Amygdala (tissue), 56 donors: ENCODE measurements around the gene SANBR.
"Not testable (repeated sequence)": the region's sequence is repeated elsewhere in the genome, so short reads cannot be mapped to it uniquely, and the experiment has no call there.

Experiments used
- DNase-seq, 56 donors: peaks; one replicate each; lab custom pipeline; 2025; lab: John Stamatoyannopoulos, UW

SANBR gene

DNA sequence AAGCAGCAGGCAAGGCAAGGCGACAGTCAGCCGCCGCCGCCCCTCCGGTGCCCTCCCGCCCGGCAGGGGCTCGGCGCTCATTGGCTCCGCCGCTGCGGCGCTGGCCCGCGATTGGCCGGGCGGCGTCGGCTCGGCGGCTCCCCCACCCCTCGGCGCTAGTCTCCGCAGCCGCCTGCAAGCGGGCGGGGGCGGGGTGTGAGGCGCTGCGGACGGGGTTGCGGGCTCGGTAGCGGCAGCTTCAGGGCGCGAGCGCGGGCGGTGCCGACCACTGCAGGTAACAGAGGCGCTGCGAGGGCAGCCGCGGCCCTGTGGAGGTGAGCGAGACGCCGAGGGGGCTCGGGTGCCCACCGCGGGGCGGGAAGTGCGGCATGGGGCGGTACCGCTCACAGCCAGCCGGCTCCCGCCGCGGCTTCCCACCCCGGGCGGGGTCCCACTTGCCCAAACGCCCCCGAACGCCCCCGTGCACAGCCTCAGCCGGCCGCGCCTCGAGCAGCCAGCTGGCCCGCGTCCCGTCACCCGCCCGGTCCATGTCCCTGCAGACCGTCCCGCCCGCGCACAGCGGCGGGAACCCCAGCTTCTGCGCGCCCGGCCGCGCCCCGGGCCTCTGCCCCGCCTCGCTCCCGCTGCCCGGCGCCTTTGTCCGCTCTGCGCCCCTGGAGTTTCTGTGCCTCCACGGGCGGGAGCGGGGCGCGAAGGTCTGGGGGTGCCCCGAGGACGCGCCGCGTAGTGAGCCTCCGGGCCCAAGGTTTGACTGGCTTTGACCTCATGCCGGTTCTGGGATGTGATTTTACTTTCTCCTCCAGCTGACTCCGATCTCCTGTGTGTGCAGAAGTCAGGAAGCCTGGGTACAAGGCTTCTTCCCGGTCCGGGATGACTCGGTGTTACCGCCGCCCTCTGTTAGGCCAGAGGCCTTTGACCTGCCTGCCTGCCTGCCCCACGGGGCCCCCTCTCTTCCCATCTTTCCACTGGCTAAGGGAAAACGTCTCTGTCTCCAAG, at the start of gene SANBR:
Gene SANBR (plus strand): TSS at position 158 of the 996 bp plus-strand sequence. CDS start 4,480 bp downstream, outside the sequence.
- DNase-seq = peak in 55 of 56 donors; percentile 11 to 92 (median 78)

DNA sequence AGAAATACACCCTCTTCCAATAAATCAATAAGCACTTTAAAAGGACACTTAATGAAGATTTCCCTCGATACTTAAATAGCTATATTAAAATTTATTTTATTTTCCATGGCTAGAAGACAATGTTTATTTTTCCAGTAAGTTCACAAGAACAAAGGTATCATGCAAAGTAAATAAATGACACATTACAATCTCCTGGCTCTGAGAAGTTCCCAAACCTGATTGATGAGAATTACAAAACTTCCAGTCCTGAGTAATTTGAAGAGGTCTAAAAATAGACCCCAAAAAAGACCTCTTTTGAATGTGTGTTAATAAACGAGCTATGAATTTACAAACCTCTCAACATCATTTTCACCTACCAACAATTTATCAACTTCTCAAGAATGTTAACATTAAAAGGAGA, 49.7 kb upstream of the SANBR start:
- DNase-seq = no peak

DNA sequence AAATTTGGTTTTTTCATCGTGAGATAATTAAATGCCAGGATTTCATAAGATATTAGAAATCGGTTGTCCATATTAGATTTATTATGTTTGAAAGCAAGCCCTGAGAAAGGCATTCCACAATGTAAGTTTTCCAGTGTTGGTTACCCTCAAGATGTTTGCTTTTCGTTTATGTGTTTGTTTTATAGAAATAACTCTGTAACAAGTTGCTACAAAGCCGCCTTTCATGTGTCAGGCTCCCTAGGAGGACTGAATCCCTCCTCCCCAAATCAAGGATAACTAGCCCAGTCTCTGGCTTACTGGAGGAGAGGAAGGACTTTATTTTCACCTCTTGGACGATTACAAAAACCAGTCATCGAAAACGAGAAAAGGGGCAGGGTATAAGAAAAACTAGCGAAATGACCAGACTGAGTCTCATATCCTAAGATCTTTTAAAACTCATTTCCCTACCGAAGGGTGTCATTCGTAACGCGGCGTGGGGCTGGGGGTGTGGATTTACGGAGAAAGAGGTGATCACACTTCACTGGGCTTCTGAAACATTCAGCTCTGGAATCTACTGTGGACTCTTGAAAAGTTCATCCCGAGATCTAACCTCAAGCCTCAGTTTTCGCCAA, 49.2 kb upstream of the SANBR start:
- no peak for DNase-seq

DNA sequence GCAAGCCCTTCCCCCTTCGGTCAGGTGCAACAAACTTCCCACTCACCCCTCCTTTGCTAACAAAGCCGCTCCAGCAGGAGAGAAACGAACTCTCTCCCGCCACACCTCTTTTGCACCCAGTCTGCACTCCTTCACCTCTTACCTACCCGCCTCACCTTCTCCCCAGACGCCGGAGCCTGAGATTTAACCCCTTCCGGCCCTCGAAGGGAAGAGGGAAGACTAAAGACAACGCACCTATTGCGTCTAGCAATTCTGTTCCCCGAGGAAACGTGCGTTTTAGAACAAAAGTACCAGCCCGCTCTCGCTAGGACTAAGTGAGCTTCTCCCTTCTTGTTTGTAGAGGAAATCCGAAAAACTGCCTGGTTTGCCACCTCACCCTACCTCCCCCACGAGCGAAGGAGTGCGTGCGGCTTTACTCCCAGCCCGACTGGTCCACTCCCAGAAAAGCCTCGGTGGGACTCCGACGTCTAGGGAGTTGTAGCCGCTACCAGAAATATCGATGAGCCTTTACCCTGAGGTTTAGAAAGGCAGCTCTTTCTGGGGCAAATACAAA, 48.6 kb upstream of the SANBR start:
- peak; percentile 43 to 94 (median 81) for DNase-seq

DNA sequence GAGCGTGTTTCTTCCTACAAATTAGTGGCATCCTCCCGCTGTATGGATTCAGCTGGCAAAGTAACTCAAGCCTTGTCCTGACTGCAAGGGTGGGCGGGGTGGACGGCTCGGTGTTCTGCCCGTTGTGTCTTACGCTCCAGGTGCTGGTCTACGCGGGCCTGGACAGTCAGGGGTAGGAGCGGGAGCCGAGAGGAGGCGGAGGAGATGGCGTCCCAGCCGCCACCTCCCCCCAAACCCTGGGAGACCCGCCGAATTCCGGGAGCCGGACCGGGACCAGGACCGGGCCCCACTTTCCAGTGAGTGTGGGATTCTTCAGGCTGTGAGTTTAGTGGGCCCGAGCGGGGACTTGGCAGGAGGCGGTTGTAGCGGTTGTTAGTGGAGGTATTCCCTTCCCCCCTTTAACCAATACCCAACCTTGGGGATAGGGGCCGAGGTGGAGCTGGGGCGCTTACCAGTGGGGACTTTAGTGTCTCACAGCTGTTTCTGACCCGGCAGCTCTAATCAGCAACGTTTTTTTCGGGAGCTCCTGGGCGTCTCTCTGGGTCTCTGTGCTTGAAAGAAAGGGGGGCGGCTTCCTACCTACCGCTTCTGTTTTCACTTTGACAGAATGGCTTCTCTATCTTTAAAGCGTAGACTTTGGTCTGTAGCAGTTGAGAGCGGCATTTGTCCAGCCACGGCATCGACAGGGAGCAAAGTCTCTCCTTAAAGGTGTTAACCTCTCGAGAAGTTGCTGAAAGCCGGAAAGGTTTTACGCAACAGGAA, 47.9 kb upstream of the SANBR start, which contains the start of the genes PEX13 and PUS10:
Gene PEX13 (plus strand): TSS at position 165 of the 762 bp plus-strand sequence. CDS start 40 bp downstream, at position 205.
Gene PUS10 (minus strand): TSS at position 700 of the 762 bp plus-strand sequence. CDS start 6,365 bp downstream, outside the sequence.
- peak; percentile 43 to 94 (median 82) for DNase-seq

DNA sequence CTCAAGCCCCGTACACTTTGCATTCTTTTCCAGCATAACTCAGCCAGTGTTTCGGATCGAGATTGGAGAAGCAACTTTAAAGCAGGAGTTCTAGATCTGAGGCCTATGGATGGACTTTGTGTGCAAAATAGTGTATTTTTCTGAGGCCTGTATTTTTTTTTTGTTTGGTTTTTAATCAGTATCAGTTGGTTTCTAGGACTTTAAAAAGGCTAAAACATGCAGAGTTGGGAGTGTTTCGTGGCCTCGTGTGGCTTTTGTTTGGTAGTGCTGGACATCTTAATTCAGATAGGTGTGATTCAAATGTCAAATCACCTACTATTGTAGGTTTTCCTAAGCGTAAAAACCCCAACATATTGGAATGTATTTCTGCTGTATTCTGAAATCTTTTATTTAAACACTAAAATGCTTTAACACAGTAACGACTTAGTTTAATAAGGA, 47.3 kb upstream of the SANBR start:
- no peak for DNase-seq

DNA sequence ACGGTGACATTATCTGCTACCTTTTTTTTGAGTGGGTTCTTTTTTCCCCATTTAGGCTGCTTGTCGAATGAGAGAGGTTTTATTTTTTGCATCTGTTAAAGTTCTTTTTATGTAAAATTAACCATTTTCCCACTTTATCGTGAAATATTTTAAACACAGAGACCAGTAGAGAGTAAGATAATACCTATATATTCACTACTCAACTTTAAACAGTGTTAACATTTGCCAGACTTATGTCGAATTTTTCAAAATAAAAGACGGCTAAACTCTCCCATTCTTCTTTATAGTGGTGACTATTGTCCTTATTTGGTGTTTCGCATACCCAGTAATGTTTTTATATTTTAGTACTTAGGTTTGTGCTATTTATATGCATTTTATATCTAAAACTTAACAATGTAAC, 46.9 kb upstream of the SANBR start:
- DNase-seq = no peak

DNA sequence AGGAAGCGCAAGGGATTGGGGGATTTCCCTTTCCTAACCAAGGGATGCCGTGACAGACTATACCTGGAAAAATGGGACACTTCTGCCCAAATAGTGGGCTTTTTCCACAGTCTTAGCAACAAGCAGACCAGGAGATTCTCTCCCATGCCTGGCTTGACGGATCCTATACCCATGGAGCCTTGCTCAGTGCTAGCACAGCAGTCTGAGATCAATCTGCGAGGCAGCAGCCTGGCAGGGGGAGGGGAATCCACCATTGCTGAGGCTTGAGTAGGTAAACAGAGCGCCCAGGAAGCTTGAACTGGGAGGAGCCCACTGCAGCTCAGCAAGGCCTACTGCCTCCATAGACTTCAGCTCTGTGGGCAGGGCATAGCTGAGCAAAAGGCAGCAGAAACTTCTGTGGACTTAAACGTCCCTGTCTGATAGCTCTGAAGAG, 44.4 kb upstream of the SANBR start:
- no peak for DNase-seq

DNA sequence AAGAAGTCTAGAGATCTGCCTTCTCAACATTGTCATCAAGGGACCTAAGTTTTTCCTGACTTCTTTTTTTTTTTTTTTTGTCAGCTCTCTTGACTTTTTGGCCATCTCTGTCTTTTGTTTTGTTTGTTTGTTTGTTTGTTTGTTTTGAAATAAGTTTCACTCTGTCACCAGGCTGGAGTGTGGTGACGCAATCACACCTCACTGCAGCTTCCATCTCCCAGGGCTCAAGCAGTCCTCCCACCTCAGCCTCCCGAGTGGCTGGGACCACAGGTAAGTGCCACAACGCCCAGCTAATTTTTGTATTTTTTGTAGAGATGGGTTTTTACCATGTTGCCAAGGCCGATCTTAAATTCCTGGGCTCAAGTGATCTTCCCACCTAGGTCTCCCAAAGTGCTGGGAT, 42.0 kb upstream of the SANBR start:
- no peak for DNase-seq

DNA sequence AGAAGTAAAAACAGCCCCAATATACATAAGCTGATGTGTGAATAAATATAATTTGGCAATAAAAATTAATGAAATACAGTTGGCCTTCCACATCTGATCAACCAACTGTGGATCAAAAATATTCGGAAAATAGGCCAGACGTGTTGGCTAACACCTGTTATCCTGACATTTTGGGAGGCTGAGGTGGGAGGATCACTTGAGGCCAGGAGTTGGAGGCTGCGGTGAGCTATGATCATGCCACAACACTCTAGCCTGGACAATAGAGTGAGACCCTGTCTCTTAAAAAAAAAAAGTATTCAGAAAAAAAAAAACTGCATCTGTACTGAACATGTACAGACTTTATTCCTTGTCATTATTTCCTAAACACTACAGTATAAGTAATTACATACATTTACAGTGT, 36.1 kb upstream of the SANBR start:
- no peak for DNase-seq

DNA sequence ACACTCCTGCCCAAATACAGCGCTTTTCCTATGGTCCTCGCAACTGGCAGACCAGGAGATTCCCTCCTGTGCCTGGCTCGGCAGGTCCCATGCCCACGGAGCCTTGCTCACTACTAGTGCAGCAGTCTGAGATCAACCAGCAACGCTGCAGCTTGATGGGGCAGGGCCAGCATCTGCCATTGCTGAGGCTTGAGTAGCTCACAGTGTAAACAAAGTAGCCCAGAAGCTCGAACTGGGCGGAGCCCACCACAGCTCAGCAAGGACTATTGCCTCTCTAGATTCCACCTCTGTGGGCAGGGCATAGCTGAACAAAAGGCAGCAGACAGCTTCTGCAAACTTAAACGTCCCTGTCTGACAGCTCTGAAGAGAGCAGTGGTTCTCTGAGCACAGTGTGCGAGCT, 31.1 kb upstream of the SANBR start:
- DNase-seq = not testable (repeated sequence)

DNA sequence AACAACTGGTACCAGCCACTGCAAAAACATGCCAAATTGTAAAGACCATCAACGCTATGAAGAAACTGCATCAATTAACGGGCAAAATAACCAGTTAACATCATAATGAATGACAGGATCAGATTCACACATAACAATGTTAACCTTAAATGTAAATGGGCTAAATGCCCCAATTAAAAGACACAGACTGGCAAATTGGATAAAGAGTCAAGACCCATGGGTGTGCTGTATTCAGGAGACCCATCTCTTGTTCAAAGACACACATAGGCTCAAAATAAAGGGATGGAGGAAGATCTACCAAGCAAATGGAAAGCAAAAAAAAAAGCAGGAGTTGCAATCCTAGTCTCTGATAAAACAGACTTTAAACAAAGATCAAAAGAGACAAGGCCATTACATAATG, 29.0 kb upstream of the SANBR start:
- not testable (repeated sequence) for DNase-seq

DNA sequence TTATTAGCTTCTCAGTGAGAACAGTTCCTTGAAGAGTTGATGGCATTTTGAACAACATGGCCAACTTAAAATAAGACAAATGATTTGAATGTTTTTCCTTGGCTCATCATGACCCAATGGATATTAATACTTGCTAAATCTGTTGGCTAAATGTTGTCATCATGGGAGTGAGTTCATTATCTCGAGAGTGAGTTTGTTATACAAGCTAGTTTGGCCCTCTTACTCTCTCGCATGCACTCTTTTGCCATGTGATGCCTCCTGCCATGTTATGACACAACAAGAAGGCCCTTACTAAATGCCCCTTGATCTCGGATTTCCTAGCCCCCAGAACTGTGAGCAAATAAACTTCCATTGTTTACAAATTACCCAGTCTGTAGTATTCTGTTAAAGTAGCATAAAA, 22.9 kb upstream of the SANBR start:
- DNase-seq = no peak

DNA sequence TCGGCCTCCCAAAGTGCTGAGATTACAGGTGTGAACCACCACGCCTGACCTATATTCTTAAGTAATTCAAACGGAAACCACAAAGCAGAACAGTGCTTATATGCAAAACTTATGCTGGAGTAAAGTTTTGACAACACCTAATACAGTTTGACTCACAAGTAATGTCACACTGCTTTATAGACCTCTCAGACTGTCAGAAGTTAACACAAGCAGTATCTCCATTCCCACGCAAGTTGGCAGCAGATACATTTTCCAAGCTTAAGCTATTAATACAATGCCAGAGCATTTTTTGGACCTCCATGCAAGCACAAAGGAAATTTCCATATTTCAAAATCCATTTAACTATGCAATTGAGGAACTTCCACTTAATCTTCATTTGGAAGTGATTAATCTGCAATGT, 21.0 kb upstream of the SANBR start:
- DNase-seq = peak in 2 of 56 donors; percentile 3 to 8

DNA sequence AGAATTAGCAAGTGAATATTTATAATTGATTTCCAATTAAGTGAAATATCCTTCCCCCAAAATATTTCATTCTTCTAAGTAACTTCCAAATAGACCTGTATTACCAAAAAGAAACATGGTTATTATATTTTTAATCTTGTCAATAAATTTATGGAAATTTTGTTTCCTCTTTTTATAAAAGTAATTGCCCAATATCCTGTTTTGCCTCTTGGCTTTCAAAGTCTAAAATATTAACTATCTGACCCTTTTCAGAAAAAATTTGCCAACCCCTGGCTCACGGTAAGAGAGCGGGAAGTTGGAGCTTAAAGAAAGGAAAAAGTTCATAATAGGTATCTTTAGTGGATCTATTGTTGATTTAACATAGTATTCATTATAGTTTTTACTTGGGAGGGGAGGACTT, 20.4 kb upstream of the SANBR start:
- no peak for DNase-seq

DNA sequence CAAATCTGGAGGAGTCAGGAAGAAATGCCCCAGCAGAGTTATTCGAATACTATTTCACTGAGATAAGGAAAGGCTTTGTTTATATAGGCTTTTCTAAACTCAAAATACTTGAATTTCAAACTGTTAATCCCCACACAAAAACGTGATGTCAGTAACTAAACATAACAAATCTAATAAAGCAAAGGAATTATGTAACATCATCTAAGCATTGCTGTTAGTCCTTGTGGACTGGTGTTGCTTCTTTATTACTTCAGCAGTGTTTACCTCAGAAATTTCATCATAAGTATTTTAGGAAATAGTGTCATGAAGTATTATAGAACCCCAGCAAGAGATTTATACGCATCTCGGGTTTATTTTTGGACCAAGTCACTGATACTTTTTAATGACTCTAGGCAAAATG, 19.7 kb upstream of the SANBR start:
- no peak for DNase-seq

DNA sequence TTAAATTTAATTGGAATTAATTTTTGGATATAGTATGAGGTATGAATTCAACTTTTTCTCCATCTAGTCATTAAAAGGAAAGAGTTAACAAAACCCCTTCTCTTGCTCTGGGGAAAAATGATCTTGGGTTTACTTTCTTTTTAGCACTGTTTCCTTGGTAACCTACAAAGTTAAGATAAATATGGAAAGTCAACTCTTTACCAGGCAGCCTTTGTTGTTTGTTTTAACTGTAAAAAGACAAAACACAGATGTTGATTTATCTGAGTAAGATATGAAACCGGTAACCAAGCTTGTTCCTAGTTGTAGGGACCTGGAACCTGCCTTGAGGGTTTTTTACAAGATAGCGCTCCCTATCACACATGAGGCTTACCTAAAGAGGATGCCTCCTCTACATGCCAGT, 10.1 kb upstream of the SANBR start:
- DNase-seq = no peak

DNA sequence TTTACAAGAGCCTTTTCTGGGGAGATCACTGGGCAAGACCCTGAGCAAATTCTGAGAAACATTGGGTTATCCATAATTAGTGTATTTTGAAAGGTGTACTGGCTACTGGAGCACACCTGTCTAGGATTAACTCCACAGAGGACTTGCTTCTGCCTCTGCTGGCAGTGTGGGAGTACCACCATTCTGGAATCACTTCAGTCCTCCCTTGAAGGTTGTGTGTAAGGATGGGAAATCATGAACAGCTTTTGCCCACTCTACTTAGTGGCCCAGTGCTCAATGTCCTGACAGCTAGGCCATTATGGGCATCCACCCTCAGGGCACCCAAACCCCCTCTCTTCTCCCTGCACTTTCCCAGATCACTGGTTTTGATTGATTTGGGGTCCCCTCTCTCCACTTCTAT, 8.1 kb upstream of the SANBR start:
- DNase-seq = no peak

DNA sequence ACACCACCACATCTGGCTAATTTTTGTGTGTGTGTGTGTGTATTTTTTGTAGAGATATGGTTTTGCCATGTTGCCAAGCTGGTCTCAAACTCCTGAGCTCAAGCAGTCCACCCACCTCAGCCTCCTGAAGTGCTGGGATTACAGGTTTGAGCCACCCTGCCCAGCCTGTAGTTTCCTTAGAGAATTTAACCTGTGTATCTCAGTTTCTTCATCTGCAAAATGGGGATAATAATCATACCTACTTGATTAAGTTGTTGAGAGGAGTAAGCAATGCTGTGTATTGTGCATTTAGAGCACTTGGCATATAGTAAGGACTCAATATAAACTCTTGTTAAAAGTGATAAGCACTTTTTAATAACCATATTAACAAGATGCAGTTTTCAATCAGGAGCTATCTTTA, 6.3 kb upstream of the SANBR start:
- DNase-seq = no peak

DNA sequence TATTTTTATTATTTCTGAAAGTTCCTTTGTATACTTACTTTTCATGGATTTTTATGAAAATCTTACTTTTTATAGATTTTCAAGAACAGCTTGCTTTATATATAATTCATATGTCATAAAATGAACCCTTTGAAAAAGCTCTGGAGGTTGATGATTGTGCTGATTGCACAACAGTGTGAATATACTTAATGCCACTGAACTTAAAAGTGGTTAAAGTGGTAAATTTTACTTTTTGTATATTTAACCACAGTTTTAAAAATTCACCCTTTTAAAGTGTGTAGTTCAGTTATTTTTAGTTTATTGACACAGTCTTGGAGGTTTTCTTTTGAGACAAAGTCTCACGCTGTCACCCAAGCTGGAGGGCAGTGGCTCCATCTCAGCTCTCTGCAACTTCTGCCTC, 8.4 kb downstream of the SANBR start:
- no peak for DNase-seq
